Measurements from ENCODE around the gene ARMC2.

ARMC2 gene

GRCh38 chr6:108982154-108983113 is 134.2 kb downstream of the ARMC2 start:
- H3K4me3 ChIP-seq, result no peak overlapping the region
- TF ChIP-seq FOXP2 (optimal IDR thresholded peaks at IDR 0.05; ENCODE audit: control extremely low read depth, extremely low read length, insufficient read depth) (no peak), EZH2 (IDR thresholded peaks at IDR 0.05) (no peak), POLR2AphosphoS5 (IDR thresholded peaks at IDR 0.05; ENCODE audit: borderline replicate concordance, low read depth, low read length) (no peak)
- H3K36me3 ChIP-seq (ENCODE audit: insufficient read depth, low read length), result no peaks in the 10 kb centered on the region
- no peak overlapping the region for H3K9ac ChIP-seq (ENCODE audit: insufficient read length)
- DNase-seq (ENCODE audit: low read depth, low spot score), result no peak
- H3K9me3 ChIP-seq (ENCODE audit: low read depth, low read length), result no peaks in the 10 kb centered on the region
- no peak overlapping the region for H3K27ac ChIP-seq

DNA sequence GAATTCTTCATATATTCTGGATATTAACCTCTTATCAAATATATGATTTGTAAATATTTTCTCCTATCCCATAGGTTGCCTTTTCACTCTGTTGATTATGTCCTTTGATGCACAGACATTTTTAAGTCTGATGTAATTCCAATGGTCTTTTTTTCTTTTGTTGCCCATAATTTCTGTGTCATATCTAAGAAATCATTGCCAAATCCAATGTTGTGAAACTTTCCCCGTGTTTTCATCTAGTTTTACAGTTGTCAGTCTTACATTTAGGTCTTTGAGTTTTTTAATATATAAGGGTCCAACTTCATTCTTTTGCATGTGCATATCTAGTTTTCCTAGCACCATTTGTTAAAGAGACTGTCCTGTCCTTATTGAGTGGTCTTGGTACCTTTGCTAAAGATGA is 134.9 kb downstream of the ARMC2 start:
- Histone ChIP-seq H3K36me3 (ENCODE audit: insufficient read depth, low read length) (no peaks in the 10 kb centered on the region), H3K27ac (no peak overlapping the region), H3K9me3 (ENCODE audit: low read depth, low read length) (no peaks in the 10 kb centered on the region), H3K9ac (ENCODE audit: insufficient read length) (no peak overlapping the region), H3K4me3 (no peak overlapping the region)
- no peak for DNase-seq (ENCODE audit: low read depth, low spot score)
- TF ChIP-seq FOXP2 (optimal IDR thresholded peaks at IDR 0.05; ENCODE audit: control extremely low read depth, extremely low read length, insufficient read depth) (no peak), EZH2 (IDR thresholded peaks at IDR 0.05) (no peak), POLR2AphosphoS5 (IDR thresholded peaks at IDR 0.05; ENCODE audit: borderline replicate concordance, low read depth, low read length) (no peak)

DNA sequence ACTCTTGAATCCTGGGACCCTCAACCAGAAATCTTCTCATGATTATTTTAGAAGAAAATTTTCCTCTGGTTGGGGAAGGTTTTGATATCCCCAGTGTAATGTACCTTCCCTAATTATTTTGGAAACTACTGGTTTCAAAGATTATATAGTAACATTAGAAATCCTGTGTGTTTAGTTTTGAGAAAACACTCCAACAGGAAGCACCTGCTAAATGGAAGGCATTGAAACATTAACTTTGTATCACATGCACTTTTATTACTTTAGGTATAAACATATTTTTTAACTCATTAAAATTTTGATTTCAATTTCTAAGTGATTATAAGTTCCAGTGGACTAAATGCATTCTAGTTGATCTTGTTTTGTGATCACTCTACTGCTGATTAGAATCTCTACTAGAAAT is 137.1 kb downstream of the ARMC2 start:
- TF ChIP-seq POLR2AphosphoS5 (IDR thresholded peaks at IDR 0.05; ENCODE audit: borderline replicate concordance, low read depth, low read length) (no peak), EZH2 (IDR thresholded peaks at IDR 0.05) (no peak), FOXP2 (optimal IDR thresholded peaks at IDR 0.05; ENCODE audit: control extremely low read depth, extremely low read length, insufficient read depth) (no peak)
- no peak for DNase-seq (ENCODE audit: low read depth, low spot score)
- Histone ChIP-seq H3K9ac (ENCODE audit: insufficient read length) (no peak overlapping the region), H3K36me3 (ENCODE audit: insufficient read depth, low read length) (0 out of 2 replicates have a peak, but pooled peaks cover 7% of the 10 kb centered on the region), H3K27ac (no peak overlapping the region), H3K9me3 (ENCODE audit: low read depth, low read length) (no peaks in the 10 kb centered on the region), H3K4me3 (no peak overlapping the region)

DNA sequence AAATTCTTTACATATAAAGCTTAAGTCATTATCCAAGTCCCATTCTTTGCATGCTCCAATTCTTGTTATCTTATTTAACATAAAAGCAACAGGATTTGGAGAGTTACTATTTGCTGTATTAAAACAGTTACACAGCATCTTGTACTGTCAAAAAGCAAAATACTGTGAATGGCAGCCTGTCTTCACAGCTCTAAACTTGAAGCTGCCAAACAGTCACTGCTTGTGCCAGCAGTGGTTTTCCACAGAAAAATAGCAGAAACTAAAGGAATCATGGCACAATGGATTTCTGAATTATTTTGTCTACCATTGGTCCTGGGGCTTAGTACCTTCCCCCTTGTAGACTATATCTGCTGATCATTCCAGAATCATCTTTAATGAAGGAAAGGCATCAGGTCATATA is 138.9 kb downstream of the ARMC2 start:
- Histone ChIP-seq H3K36me3 (ENCODE audit: insufficient read depth, low read length) (0 out of 2 replicates have a peak, but pooled peaks cover 10% of the 10 kb centered on the region), H3K4me3 (no peak overlapping the region), H3K9me3 (ENCODE audit: low read depth, low read length) (no peaks in the 10 kb centered on the region), H3K27ac (no peak overlapping the region), H3K9ac (ENCODE audit: insufficient read length) (no peak overlapping the region)
- no peak for TF ChIP-seq FOXP2 (optimal IDR thresholded peaks at IDR 0.05; ENCODE audit: control extremely low read depth, extremely low read length, insufficient read depth)
- TF ChIP-seq EZH2 (IDR thresholded peaks at IDR 0.05), result no peak
- TF ChIP-seq POLR2AphosphoS5 (IDR thresholded peaks at IDR 0.05; ENCODE audit: borderline replicate concordance, low read depth, low read length), result no peak
- DNase-seq (ENCODE audit: low read depth, low spot score), result no peak

- no peak overlapping the region for H3K9ac ChIP-seq (ENCODE audit: insufficient read length)
- no peaks in the 10 kb centered on the region for H3K9me3 ChIP-seq (ENCODE audit: low read depth, low read length)
- DNase-seq (ENCODE audit: low read depth, low spot score), result no peak
- H3K4me3 ChIP-seq, result no peak overlapping the region
- H3K36me3 ChIP-seq (ENCODE audit: insufficient read depth, low read length), result 0 out of 2 replicates have a peak, but pooled peaks cover 10% of the 10 kb centered on the region
- H3K27ac ChIP-seq, result no peak overlapping the region
- TF ChIP-seq FOXP2 (optimal IDR thresholded peaks at IDR 0.05; ENCODE audit: control extremely low read depth, extremely low read length, insufficient read depth) (no peak), POLR2AphosphoS5 (IDR thresholded peaks at IDR 0.05; ENCODE audit: borderline replicate concordance, low read depth, low read length) (no peak), EZH2 (IDR thresholded peaks at IDR 0.05) (no peak)
These were observed 140.1 kb downstream of the ARMC2 start for GRCh38 chr6:108988296-108988695.

GRCh38 chr6:108988765-108989164 is 140.5 kb downstream of the ARMC2 start:
- 0 out of 2 replicates have a peak, but pooled peaks cover 10% of the 10 kb centered on the region for H3K36me3 ChIP-seq (ENCODE audit: insufficient read depth, low read length)
- DNase-seq (ENCODE audit: low read depth, low spot score), result no peak
- no peak overlapping the region for H3K4me3 ChIP-seq
- H3K9me3 ChIP-seq (ENCODE audit: low read depth, low read length), result no peaks in the 10 kb centered on the region
- H3K9ac ChIP-seq (ENCODE audit: insufficient read length), result no peak overlapping the region
- no peak overlapping the region for H3K27ac ChIP-seq
- TF ChIP-seq FOXP2 (optimal IDR thresholded peaks at IDR 0.05; ENCODE audit: control extremely low read depth, extremely low read length, insufficient read depth) (no peak), EZH2 (IDR thresholded peaks at IDR 0.05) (no peak), POLR2AphosphoS5 (IDR thresholded peaks at IDR 0.05; ENCODE audit: borderline replicate concordance, low read depth, low read length) (no peak)

GRCh38 chr6:108989700-108990099 is 141.5 kb downstream of the ARMC2 start:
- no peak for DNase-seq (ENCODE audit: low read depth, low spot score)
- Histone ChIP-seq H3K9ac (ENCODE audit: insufficient read length) (no peak overlapping the region), H3K36me3 (ENCODE audit: insufficient read depth, low read length) (0 out of 2 replicates have a peak, but pooled peaks cover 10% of the 10 kb centered on the region), H3K4me3 (no peak overlapping the region), H3K27ac (no peak overlapping the region), H3K9me3 (ENCODE audit: low read depth, low read length) (no peaks in the 10 kb centered on the region)
- TF ChIP-seq EZH2 (IDR thresholded peaks at IDR 0.05) (no peak), FOXP2 (optimal IDR thresholded peaks at IDR 0.05; ENCODE audit: control extremely low read depth, extremely low read length, insufficient read depth) (no peak), POLR2AphosphoS5 (IDR thresholded peaks at IDR 0.05; ENCODE audit: borderline replicate concordance, low read depth, low read length) (no peak)

DNA sequence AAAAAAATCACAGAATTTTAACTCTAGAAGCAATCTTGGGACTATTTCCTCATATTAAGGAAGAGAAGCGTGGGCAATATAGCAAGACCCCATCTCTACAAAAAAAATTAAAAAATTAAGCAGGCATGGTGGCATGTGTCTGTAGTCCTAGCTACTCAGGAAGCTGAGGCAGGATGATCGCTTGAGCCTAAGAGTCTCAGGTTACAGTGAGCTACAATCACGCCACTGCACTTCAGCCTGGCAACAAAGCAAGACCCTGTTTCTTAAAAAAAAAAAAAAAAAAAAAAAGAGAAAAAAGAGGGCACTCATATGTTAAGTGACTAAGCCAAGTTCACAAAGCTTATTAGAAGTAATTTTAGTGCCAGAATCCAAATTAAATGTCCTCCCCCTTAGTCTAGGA is 145.7 kb downstream of the ARMC2 start:
- no peak for DNase-seq (ENCODE audit: low read depth, low spot score)
- H3K9ac ChIP-seq (ENCODE audit: insufficient read length), result no peak overlapping the region
- H3K4me3 ChIP-seq, result no peak overlapping the region
- TF ChIP-seq EZH2 (IDR thresholded peaks at IDR 0.05), result no peak
- no peak for TF ChIP-seq FOXP2 (optimal IDR thresholded peaks at IDR 0.05; ENCODE audit: control extremely low read depth, extremely low read length, insufficient read depth)
- no peak for TF ChIP-seq POLR2AphosphoS5 (IDR thresholded peaks at IDR 0.05; ENCODE audit: borderline replicate concordance, low read depth, low read length)
- no peak overlapping the region for H3K27ac ChIP-seq
- peaks cover 13% of the 10 kb centered on the region; the same call in 1 of the 2 replicates for H3K36me3 ChIP-seq (ENCODE audit: insufficient read depth, low read length)
- no peaks in the 10 kb centered on the region for H3K9me3 ChIP-seq (ENCODE audit: low read depth, low read length)
